Esophagus muscularis mucosa (tissue), 4 donors: ENCODE measurements around the gene EMP2.

Source experiments
- EP300 ChIP-seq: sonication (generic); formaldehyde crosslinking; IDR thresholded peaks from one replicate; pipeline ENCODE4 v1.6.1; 2017; ENCODE audit warnings: antibody characterized with exemption
- POLR2A ChIP-seq: fragments of 450-650 bp; IDR thresholded peaks from one replicate; pipeline ENCODE4 v1.6.1; 2017; ENCODE audit warnings: antibody characterized with exemption, moderate library complexity, mild to moderate bottlenecking, low read depth
- TF ChIP-seq, protein P1 (sequence below), 3 experiments: fragments of 200-600 bp in 2 of 3; fragments of 450-650 bp in 1 of 3; sonication (generic) in 2 of 3; IDR thresholded peaks; one replicate each; pipeline ENCODE4 v1.5.1; 2017 to 2019; ENCODE audit warnings: antibody characterized with exemption in 3 of 3, mild to moderate bottlenecking in 2 of 3, moderate library complexity in 1 of 3

DNA sequence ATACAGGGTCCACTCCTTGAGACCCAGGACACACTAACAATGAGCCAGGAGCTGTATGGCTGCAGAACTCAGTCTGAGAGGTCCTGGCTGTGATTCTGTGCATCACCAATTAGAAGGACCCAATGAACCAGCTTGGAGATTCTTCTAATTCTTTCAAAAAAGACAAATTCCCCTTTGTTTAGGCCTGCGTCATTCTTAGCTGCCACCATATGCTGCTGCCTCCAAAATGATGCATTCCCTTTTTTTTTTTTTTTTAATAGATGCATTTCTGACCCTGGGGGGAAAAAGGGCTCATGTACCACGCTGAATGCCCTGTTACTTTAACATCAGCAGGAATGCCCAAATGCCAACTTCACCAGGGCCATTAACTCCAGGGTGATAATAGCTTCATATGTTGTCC, 28.5 kb downstream of the EMP2 start:
- TF ChIP-seq, protein P1, sequence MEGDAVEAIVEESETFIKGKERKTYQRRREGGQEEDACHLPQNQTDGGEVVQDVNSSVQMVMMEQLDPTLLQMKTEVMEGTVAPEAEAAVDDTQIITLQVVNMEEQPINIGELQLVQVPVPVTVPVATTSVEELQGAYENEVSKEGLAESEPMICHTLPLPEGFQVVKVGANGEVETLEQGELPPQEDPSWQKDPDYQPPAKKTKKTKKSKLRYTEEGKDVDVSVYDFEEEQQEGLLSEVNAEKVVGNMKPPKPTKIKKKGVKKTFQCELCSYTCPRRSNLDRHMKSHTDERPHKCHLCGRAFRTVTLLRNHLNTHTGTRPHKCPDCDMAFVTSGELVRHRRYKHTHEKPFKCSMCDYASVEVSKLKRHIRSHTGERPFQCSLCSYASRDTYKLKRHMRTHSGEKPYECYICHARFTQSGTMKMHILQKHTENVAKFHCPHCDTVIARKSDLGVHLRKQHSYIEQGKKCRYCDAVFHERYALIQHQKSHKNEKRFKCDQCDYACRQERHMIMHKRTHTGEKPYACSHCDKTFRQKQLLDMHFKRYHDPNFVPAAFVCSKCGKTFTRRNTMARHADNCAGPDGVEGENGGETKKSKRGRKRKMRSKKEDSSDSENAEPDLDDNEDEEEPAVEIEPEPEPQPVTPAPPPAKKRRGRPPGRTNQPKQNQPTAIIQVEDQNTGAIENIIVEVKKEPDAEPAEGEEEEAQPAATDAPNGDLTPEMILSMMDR (IDR thresholded peaks at IDR 0.05), result no peak
- TF ChIP-seq EP300 (no peak), POLR2A (no peak)
